Activated CD4-positive, alpha-beta T cell treated with anti-CD3 and anti-CD28 coated beads for 36 hours (primary cell): Measurements from ENCODE around the gene PALM2AKAP2. TPM values are rescaled to one million over a fixed set of nuclear protein-coding genes. Genes with fewer than 3 reads are reported as not detected.
A peak's percentile ranks its signal among the peaks of the same experiment; 100 is the strongest.
"Not testable (repeated sequence)": the region's sequence is repeated elsewhere in the genome, so short reads cannot be mapped to it uniquely, and the experiment has no call there.

Experiments
- ATAC-seq: fragments of 200-7000 bp; cut with Tn5 transposase; one replicate; pipeline ENCODE4 v1.10.0; 2021; ENCODE audit warnings: mild to moderate bottlenecking, moderate library complexity
- CTCF ChIA-PET: fragments of 350-600 bp; sonication (Branson Sonifier 250); formaldehyde crosslinking; loops from one replicate; lab custom pipeline; 2021; ENCODE audit warnings: antibody characterized with exemption; lab: Charles Lee
- POLR2A ChIA-PET: fragments of 350-600 bp; sonication (Branson Sonifier 250); formaldehyde crosslinking; loops from one replicate; lab custom pipeline; 2021; ENCODE audit warnings: antibody characterized with exemption, inconsistent platforms; lab: Charles Lee
- DNase-seq: peaks from one replicate; pipeline ENCODE4 v3.0.0-alpha.2; 2020
- H3K27ac Mint-ChIP-seq: one replicate; pipeline ENCODE4 v1.8.0; 2021; ENCODE audit warnings: mixed read lengths
- H3K27me3 Mint-ChIP-seq: one replicate; pipeline ENCODE4 v1.8.0; 2021; ENCODE audit warnings: mixed read lengths
- H3K36me3 Mint-ChIP-seq: one replicate; pipeline ENCODE4 v1.8.0; 2021; ENCODE audit warnings: low read depth, mixed read lengths
- H3K4me1 Mint-ChIP-seq: one replicate; pipeline ENCODE4 v1.8.0; 2021; ENCODE audit warnings: mixed read lengths
- H3K4me3 Mint-ChIP-seq: one replicate; pipeline ENCODE4 v1.8.0; 2021; ENCODE audit warnings: mild to moderate bottlenecking, moderate library complexity, mixed read lengths
- H3K9me3 Mint-ChIP-seq: one replicate; pipeline ENCODE4 v1.8.0; 2021; ENCODE audit warnings: low read depth, mixed read lengths
- intact Hi-C, 2 experiments: fragments of 100-400 bp; cut with DNase I in 1 of 2; cut with micrococcal nuclease in 1 of 2; formaldehyde crosslinking; loops; one replicate each; pipeline versions ENCODE4 v1.14.2 to v1.15.1; 2022 to 2024; cut with DNase I, micrococcal nuclease
- total RNA-seq, 2 experiments: library from RNA; stranded (reverse); gene quantifications; one replicate each; pipeline ENCODE4 v1.2.3, GENCODE V29; 2021

PALM2AKAP2 gene
- total RNA-seq, 2 experiments from 2014 or later = 0.39 to 1.0 TPM

DNA sequence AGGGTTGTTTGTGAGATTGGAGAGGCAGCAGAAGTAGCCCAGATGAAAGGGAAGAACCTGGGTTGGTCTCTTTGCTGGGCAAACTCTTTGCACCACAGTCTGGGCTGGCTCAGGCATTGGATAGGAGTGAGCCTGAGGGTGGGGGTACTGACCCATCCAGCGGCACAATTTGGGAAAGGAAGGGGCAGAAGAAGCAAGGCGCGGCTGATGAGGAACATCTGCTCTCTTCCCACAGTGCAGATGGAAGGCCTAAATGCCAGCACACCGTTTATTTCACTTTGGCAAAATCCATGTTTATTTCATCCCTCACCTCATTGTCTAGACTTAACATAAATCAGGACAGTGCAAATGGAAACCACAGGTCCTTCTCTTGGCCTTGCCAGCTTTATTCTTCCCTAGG, 32.3 kb downstream of the PALM2AKAP2 start:
- no peaks in the 10 kb centered on the region for H3K4me1 Mint-ChIP-seq
- POLR2A ChIA-PET = no interaction called here
- CTCF ChIA-PET = no interaction called here
- no peak overlapping the region for H3K4me3 Mint-ChIP-seq
- no peak overlapping the region for H3K27ac Mint-ChIP-seq
- H3K27me3 Mint-ChIP-seq = peaks cover 7% of the 10 kb centered on the region
- no peak for ATAC-seq
- intact Hi-C loops = no loop called here
- no peak for DNase-seq
- H3K9me3 Mint-ChIP-seq = peaks cover 7% of the 10 kb centered on the region
- no peaks in the 10 kb centered on the region for H3K36me3 Mint-ChIP-seq

DNA sequence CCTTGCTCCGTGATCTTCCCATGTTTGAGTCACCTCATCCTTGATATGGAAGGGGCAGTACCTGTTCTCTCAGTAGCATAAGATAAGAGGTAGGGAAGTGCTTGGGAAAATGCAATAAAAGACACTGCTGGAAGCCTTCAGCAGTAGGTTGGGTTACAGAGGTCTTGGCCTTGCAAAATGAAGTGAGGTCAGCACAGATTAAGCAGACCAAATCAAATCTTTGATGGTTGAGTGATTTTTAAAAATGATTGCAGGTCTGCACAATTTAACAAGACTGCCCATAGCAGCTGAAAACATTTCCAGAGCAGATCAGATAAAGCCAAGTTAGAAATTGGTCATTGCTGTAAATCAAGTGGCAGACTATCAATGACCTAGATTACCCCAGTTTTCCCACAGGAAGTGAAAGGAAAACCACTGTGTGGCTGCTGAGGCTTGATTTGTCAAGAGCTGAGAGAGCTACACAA, 32.9 kb downstream of the PALM2AKAP2 start:
- Mint-ChIP-seq H3K4me1 (no peaks in the 10 kb centered on the region), H3K27ac (no peak overlapping the region), H3K36me3 (no peaks in the 10 kb centered on the region), H3K9me3 (peaks cover 6% of the 10 kb centered on the region), H3K4me3 (no peak overlapping the region), H3K27me3 (peaks cover 9% of the 10 kb centered on the region)
- ChIA-PET CTCF (no interaction called here), POLR2A (no interaction called here)
- intact Hi-C loops = no loop called here
- DNase-seq (no peak), ATAC-seq (no peak)

DNA sequence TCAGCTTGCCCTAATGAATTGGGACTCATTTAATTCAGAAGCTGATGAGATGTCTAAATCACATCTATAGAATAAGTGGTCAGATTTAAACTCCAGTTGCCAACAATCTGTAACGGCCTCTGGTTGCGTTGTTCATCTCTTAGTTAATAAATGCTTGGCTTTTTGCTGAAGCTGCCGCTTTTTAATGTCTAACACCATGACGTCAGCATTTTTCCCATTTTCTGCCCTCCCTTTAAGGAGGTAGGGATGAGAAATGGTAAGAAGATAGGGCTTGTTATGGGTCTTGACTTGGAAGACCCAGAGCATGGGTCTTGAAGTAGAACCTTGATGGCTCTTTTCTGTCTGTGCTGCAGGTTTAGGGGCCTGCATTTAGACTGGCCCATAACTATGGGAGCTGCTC, 33.3 kb downstream of the PALM2AKAP2 start:
- peaks cover 2% of the 10 kb centered on the region for H3K9me3 Mint-ChIP-seq
- no peaks in the 10 kb centered on the region for H3K36me3 Mint-ChIP-seq
- ChIA-PET CTCF (no interaction called here), POLR2A (no interaction called here)
- H3K4me3 Mint-ChIP-seq = no peak overlapping the region
- no peaks in the 10 kb centered on the region for H3K4me1 Mint-ChIP-seq
- intact Hi-C loops = no loop called here
- ATAC-seq (no peak), DNase-seq (no peak)
- H3K27me3 Mint-ChIP-seq = peaks cover 13% of the 10 kb centered on the region
- no peak overlapping the region for H3K27ac Mint-ChIP-seq

DNA sequence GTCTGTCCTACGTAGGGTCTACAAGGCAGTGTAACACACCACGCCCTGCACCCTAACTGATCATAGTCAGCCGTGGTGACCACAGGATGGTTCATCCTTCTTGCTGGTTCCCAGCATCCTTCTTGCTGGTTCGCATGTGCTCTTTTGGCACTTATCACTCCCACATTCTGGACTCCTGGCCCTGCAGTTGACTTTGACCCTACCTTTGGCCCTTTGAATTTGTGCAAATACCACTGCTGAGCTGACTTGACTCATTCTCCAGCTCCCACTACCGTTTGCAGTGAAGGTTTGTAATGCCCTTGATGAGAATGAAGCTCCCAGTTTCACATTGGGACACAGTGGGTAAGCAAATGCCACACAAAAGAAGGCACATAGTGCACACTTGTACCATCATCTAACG, 33.8 kb downstream of the PALM2AKAP2 start:
- no peaks in the 10 kb centered on the region for H3K36me3 Mint-ChIP-seq
- no peak overlapping the region for H3K27ac Mint-ChIP-seq
- no peaks in the 10 kb centered on the region for H3K4me1 Mint-ChIP-seq
- DNase-seq = no peak
- ChIA-PET CTCF (no interaction called here), POLR2A (no interaction called here)
- no peak overlapping the region for H3K4me3 Mint-ChIP-seq
- peaks cover 13% of the 10 kb centered on the region for H3K27me3 Mint-ChIP-seq
- intact Hi-C loops = no loop called here
- no peak for ATAC-seq
- H3K9me3 Mint-ChIP-seq = peaks cover 1% of the 10 kb centered on the region

DNA sequence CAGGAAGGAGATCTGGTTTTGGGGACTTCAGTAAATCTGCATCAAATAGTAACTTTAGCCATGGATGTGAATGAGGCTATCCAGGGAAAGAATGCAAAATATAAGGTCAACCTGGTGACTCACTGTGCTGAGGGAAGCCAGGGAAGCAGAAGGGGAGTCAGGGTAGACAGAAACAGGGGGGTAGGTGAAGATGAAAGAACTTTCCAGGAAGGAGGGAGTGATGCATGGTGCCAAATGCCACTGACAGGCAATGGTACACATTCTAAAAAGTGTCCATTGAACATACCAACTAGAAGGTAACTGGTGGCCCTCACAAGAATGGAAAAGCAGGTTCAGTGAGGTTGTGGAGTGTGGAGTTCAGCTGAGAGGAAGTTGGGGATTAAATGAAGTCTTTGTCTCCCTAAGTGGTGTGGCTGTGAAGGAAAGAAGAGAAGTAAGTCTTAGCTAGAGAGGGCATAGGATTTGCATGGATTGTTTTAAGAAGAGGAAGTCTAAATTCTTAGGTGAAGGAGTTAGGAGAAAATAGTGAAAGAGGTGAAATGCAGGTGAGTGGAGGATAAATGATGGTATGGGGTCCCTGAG, 35.5 kb downstream of the PALM2AKAP2 start:
- no peaks in the 10 kb centered on the region for H3K4me1 Mint-ChIP-seq
- no peak for ATAC-seq
- H3K36me3 Mint-ChIP-seq = no peaks in the 10 kb centered on the region
- H3K4me3 Mint-ChIP-seq = no peak overlapping the region
- POLR2A ChIA-PET = no interaction called here
- no peak overlapping the region for H3K27ac Mint-ChIP-seq
- DNase-seq = no peak
- CTCF ChIA-PET = interaction anchor here (1.0 to 1.9 kb wide), 3 partner anchors 10 to 337 kb away, joined by 3 to 4 read pairs (median 3); no protein-coding TSS in a partner anchor
- H3K27me3 Mint-ChIP-seq = peaks cover 10% of the 10 kb centered on the region
- intact Hi-C loops = loop anchor here in 1 of 2 experiments (5.0 kb wide), 1 partner anchor 402 kb away; no protein-coding TSS in a partner anchor
- H3K9me3 Mint-ChIP-seq = no peaks in the 10 kb centered on the region

DNA sequence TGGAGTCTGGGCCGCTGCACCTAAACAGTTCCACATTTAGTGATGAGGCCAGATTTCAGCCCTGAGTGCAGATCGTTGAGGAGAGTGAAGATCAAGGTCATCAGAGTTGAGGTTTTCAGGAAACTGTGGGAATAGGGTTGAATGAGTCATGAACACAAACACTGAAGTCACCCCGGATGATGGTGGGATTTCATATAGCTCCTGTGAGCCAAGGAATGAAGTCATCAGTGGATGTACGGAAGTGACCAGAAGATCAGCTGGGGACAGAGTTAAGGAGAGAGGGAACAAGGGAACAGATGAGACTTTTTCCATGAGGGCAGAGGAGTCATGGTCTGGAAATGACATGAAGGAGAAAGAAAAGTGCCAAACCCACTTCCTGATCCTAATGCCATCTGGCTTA, 36.5 kb downstream of the PALM2AKAP2 start:
- CTCF ChIA-PET = interaction anchor here (0.7 to 2.1 kb wide), 8 partner anchors 9 to 336 kb away, joined by 3 to 10 read pairs (median 4); no protein-coding TSS in a partner anchor
- intact Hi-C loops = loop anchor here (2.0 to 5.0 kb wide), 3 partner anchors 242 to 401 kb away; no protein-coding TSS in a partner anchor
- no peak overlapping the region for H3K4me3 Mint-ChIP-seq
- POLR2A ChIA-PET = no interaction called here
- H3K36me3 Mint-ChIP-seq = no peaks in the 10 kb centered on the region
- DNase-seq (no peak), ATAC-seq (no peak)
- no peak overlapping the region for H3K27ac Mint-ChIP-seq
- no peaks in the 10 kb centered on the region for H3K4me1 Mint-ChIP-seq
- peaks cover 8% of the 10 kb centered on the region for H3K27me3 Mint-ChIP-seq
- no peaks in the 10 kb centered on the region for H3K9me3 Mint-ChIP-seq

DNA sequence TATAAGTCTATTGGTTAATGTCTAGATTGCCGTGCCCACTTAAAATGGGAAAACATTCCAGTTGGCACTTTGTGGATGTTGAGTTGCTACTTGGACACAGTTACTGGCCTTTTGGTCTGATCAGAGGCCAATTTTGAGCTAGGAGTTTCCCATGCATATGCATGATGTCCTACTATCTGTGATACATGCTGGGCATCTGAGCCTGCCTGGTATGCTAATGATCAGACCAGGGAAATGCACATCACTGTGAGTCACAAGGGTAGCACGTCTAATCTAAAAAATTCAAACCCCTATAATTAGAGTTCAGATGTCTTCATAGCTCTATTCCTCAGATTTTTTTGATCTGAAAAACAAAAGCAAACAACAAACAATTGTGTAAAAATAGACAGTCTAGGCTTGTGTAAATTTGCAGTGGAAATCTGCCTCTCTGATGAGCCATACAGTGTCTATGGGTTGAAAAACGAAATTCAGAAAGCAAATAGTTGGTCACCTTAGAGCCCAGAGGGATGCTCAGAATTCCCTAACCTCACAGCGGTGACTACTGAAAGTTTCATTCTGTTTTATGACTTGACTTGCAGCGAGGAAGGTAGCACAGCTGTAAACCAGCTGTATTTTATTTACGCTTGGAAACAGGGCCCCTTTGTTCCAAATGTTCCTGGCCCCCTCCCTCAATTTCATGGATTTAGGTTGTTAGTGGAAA, 37.3 kb downstream of the PALM2AKAP2 start:
- H3K36me3 Mint-ChIP-seq = no peaks in the 10 kb centered on the region
- intact Hi-C loops = loop anchor here (2.0 to 5.0 kb wide), 3 partner anchors 242 to 400 kb away; no protein-coding TSS in a partner anchor
- ATAC-seq (no peak), DNase-seq (no peak)
- no peak overlapping the region for H3K4me3 Mint-ChIP-seq
- POLR2A ChIA-PET = interaction anchor here (0.7 kb wide), 1 partner anchor 420 kb away, joined by 3 read pairs; no protein-coding TSS in a partner anchor
- H3K9me3 Mint-ChIP-seq = no peaks in the 10 kb centered on the region
- H3K27me3 Mint-ChIP-seq = peaks cover 12% of the 10 kb centered on the region
- CTCF ChIA-PET = interaction anchor here (0.6 to 2.4 kb wide), 21 partner anchors 10 to 442 kb away, joined by 3 to 20 read pairs (median 3); no protein-coding TSS in a partner anchor
- H3K4me1 Mint-ChIP-seq = no peaks in the 10 kb centered on the region
- H3K27ac Mint-ChIP-seq = no peak overlapping the region

DNA sequence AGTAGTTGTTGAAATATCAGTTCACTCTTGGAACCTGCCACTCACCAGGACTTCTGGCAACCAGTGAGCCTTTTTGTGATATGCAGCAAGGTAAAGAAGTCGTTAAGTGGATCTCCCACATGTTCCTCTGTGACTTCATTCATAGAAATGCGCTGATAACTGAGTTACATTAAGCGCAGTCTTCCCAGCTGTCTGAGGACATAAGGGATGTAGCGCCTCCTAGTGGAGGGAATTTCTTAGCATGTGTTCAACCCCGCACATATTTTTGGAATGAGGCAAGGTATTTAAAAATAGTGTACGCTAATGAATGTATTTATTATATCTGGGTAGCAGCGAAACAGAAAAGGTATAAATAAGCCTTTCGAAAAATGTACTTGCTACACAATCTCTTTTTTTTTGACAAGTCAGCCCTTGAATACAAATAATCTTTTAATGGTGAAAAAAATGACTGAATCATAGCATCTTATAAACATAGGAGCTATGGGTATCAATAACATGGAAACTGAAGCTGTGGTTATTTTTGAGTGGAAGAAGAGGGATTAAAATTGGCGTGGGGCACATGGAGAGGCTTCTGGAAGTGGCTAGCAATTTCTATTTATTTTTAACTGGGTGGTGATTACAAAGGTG, 38.0 kb downstream of the PALM2AKAP2 start:
- Mint-ChIP-seq H3K4me3 (no peak overlapping the region), H3K36me3 (no peaks in the 10 kb centered on the region), H3K27me3 (peaks cover 16% of the 10 kb centered on the region), H3K4me1 (no peaks in the 10 kb centered on the region), H3K9me3 (no peaks in the 10 kb centered on the region), H3K27ac (no peak overlapping the region)
- intact Hi-C loops = loop anchor here (1.0 to 5.0 kb wide), 5 partner anchors 243 to 399 kb away; no protein-coding TSS in a partner anchor
- ATAC-seq (peak; percentile 71), DNase-seq (peak; percentile 67)
- CTCF ChIA-PET = interaction anchor here (0.6 to 2.4 kb wide), 24 partner anchors 9 to 1271 kb away, joined by 3 to 20 read pairs (median 3); no protein-coding TSS in a partner anchor
- POLR2A ChIA-PET = interaction anchor here (0.7 kb wide), 1 partner anchor 419 kb away, joined by 3 read pairs; no protein-coding TSS in a partner anchor

DNA sequence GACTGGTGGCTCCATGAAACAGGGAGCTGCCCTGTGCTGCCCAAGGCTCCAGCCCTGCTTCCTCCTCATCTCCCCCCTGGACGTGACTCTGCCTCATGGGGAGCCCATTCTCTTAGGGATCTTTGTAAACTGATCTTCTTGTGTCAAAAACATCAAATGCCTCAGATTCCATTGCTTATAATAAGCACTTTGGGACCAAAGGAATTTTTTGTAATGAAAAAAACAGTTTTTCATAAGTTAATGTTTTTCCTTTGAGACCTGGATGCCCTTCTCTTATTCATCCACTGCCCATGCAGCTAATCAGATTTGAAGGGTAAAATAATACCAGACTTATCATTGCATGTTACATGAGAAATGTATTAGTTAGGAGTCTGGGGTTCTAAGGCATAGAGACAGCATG, 41.7 kb downstream of the PALM2AKAP2 start:
- Mint-ChIP-seq H3K36me3 (no peaks in the 10 kb centered on the region), H3K27me3 (peaks cover 19% of the 10 kb centered on the region), H3K27ac (no peak overlapping the region), H3K4me3 (no peak overlapping the region), H3K9me3 (no peaks in the 10 kb centered on the region), H3K4me1 (no peaks in the 10 kb centered on the region)
- ATAC-seq (no peak), DNase-seq (no peak)
- CTCF ChIA-PET = interaction anchor here (0.6 to 1.0 kb wide), 3 partner anchors 10 to 37 kb away, joined by 3 read pairs; no protein-coding TSS in a partner anchor
- intact Hi-C loops = no loop called here
- POLR2A ChIA-PET = no interaction called here

DNA sequence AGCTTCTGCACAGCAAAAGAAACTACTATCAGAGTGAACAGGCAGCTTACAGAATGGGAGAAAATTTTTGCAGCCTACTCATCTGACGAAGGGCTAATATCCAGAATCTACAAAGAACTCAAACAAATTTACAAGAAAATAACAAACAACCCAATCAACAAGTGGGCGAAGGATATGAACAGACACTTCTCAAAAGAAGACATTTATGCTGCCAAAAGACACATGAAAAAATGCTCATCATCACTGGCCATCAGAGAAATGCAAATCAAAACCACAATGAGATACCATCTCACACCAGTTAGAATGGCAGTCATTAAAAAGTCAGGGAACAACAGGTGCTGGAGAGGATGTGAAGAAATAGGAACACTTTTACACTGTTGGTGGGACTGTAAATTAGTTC, 45.4 kb downstream of the PALM2AKAP2 start:
- H3K27ac Mint-ChIP-seq, H3K9me3 Mint-ChIP-seq, POLR2A ChIA-PET, DNase-seq, H3K36me3 Mint-ChIP-seq, H3K4me3 Mint-ChIP-seq, H3K4me1 Mint-ChIP-seq, ATAC-seq, intact Hi-C loops: not testable (repeated sequence)
- H3K27me3 Mint-ChIP-seq = peaks cover 14% of the 10 kb centered on the region
- CTCF ChIA-PET = interaction anchor here (0.7 kb wide), 1 partner anchor 9 kb away, joined by 3 read pairs; no protein-coding TSS in a partner anchor

DNA sequence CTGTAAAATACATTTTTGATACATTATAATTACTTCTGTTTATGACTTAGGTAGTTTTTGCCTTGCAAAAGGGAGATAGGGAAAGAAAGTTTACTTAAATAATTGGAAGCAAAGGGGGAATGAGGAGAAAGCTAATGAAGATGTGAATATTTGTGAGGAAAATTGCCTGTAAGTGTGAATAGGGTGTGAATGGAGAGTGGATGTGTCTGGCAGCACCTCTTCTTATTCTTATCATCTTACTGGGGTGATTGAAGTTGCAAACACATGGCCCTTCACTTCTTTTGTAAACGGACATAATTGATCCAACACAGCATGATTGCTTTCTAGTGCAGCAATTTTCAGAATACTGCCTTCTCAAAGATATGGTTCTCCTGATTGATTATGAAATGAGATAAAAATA, 46.6 kb downstream of the PALM2AKAP2 start:
- peaks cover 12% of the 10 kb centered on the region for H3K27me3 Mint-ChIP-seq
- no peaks in the 10 kb centered on the region for H3K36me3 Mint-ChIP-seq
- H3K9me3 Mint-ChIP-seq = no peaks in the 10 kb centered on the region
- no peak overlapping the region for H3K4me3 Mint-ChIP-seq
- CTCF ChIA-PET = interaction anchor here (1.4 kb wide), 1 partner anchor 9 kb away, joined by 3 read pairs; no protein-coding TSS in a partner anchor
- DNase-seq (no peak), ATAC-seq (no peak)
- POLR2A ChIA-PET = no interaction called here
- intact Hi-C loops = no loop called here
- H3K4me1 Mint-ChIP-seq = no peaks in the 10 kb centered on the region
- no peak overlapping the region for H3K27ac Mint-ChIP-seq
